ENCODE data around the gene LFNG. TPM values are rescaled to one million over a fixed set of nuclear protein-coding genes. Genes with fewer than 3 reads are reported as not detected.

Gene LFNG, protein sequence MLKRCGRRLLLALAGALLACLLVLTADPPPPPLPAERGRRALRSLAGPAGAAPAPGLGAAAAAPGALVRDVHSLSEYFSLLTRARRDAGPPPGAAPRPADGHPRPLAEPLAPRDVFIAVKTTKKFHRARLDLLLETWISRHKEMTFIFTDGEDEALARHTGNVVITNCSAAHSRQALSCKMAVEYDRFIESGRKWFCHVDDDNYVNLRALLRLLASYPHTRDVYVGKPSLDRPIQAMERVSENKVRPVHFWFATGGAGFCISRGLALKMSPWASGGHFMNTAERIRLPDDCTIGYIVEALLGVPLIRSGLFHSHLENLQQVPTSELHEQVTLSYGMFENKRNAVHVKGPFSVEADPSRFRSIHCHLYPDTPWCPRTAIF
- total RNA-seq, result 0.93 and 1.7 TPM in 2 replicates

DNA sequence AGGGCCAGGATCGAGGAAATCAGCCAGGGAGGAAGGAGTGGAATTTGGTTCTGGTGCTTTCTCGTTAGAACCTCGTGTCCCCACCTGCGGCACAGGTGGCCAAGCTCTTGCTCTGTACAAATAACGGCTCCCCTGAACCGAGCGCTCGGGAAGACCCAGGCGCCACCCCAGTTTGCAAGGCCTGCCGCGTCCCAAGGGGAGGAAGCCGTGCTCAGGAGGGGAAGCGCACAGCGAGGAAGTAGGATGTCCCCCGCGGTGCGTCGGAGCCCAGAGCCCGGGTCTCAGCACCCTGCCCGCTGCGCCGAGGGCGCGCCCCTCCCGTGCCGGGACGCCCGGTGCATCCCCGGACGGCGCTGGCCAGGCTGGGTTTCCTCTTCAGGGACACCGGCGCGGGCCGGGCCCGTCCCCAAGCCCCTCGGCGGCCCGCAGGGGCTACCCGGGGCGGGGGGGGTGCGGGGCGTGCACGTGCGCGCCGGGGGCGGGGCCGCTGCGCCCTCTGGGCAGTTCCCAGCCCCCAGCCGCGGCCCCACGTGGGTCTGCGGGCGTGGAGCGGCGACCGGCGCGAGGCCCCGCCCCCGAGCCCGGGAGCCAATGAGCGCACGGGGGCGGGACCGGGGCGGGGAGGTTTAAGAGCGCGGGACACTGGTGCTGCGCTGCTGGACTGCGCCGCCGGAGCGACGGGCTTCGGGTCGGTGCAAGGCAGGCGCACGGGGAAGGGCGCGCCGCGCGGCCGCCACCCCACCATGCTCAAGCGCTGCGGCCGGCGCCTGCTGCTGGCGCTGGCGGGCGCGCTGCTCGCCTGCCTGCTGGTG is at the start of gene LFNG:
Gene LFNG (plus strand): TSS at position 656 of the 812 bp plus-strand sequence. CDS start 88 bp downstream, at position 744.

DNA sequence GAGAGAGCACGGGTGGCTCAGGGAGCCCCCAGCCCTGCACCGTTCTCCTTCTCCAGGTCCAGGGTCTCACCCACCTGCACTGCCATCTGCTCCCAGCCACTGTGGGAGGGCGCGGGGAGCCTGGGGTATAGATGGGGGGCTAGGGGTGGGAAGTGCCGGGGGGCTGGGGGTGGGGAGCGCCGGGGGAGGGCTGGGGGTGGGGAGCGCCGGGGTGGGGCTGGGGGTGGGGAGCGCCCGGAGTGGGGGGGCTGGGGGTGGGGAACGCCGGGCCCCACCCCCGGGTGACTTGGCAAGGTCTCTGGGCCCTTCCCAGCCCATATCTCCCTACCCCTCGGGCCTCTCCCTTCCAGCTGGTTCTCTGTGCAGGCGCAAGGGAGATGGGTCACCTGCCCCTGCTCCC is 43.3 kb upstream of the LFNG start, which contains the start of gene GRIFIN:
Gene GRIFIN (minus strand): TSS at position 101 of the 400 bp plus-strand sequence. CDS start 15 bp downstream, at position 86.

DNA sequence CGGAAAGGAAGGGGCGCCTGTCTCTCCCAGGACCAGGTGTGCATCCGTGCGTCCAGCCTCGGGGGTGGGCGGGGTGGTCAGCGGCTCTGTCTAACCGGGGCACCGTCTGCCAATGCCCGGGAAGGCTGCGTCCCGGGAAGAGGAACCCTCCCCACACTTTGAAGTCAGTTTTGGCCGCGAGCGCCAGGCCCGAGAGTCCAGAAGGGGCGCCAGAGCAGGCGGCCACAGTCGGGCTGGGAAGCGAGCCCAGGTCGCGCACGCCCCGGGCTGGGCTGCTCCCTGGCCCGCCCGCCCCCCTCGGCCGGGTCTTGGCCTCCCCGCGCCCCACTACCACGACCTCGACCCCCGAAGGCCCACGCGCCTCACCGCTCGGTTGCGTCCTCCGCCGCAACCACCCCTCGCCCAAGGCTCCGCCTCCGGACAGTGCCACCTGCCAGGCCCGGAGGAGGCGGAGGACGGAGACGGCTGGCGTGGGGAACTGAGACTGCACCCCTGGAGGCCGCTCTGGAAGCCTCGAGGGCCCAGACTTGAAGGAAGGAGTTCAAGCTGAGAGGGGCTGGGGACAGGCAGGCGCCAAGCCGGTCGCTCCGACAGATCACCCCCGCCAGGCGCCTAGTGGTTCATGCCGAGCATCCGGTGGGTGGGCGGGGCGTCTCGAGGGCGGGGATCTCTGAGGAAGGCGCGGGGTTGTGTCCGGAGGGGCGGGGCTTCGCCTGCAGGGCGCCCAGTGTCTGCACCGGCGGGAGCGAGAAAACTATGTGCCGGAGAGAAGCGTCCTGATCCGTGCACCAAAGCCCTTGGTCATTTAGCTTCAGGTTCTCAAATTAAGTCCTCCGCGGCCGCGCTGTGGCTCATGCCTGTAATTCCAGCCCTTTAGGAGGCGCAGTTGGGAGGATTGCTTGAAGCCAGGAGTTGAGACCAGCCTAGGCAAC is 35.8 kb downstream of the LFNG start, which contains the start of gene BRAT1:
Gene BRAT1 (minus strand): TSS at position 404 of the 932 bp plus-strand sequence. CDS start 1,093 bp downstream, outside the sequence.

DNA sequence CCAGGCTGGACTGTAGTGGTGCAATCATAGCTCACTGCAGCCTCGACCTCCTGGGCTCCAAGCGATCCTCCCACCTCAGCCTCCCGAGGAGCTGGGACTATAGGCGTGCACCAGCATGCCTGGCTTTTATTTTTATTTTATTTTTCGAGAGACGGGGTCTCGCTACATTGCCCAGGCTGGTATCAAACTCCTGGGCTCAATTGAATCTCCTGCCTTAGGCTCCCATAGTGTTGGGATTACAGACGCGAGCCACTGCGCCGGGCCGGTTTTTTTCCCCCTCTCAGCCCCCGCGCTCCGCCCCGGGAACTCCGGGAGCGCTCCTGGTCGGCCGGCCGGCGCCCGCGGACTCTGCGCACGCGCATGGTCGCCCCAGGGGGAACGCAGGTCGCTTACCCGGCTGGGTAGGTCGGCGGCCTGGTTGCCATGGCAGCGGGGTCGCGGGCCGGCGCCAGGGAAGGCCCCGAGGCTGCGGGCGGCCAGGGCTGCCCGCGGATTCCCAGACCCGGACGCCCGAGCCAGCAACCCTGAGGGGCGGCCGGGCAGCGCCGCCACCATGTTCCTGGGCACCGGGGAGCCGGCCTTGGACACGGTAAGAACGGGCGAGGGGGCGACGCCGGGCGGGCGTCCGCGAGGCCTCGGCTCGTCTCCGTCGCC is 39.2 kb downstream of the LFNG start, which contains the start of gene IQCE:
Gene IQCE (plus strand): TSS at position 351 of the 654 bp plus-strand sequence. CDS start 203 bp downstream, at position 554.

Other genes starting within 250 kb of the LFNG start
- 18.8 and 20.0 TPM in 2 replicates for gene SNX8, start 205.3 kb upstream of the LFNG start, total RNA-seq
- gene EIF3B, start 164.9 kb upstream of the LFNG start, total RNA-seq, result 143 and 180 TPM in 2 replicates
- 4.2 and 7.1 TPM in 2 replicates for gene CHST12, start 116.2 kb upstream of the LFNG start, total RNA-seq
- not detected in 2 replicates for gene GRIFIN, start 43.4 kb upstream of the LFNG start, total RNA-seq
- 16.8 and 21.4 TPM in 2 replicates for gene BRAT1, start 35.8 kb downstream of the LFNG start, total RNA-seq
- gene IQCE, start 39.2 kb downstream of the LFNG start, total RNA-seq, result 11.1 and 11.8 TPM in 2 replicates
- 20.9 and 23.4 TPM in 2 replicates for gene TTYH3, start 112.2 kb downstream of the LFNG start, total RNA-seq
- 0.12 and 0.40 TPM in 2 replicates for gene AMZ1, start 168.4 kb downstream of the LFNG start, total RNA-seq

Measured in aortic smooth muscle cell (primary cell).